Neural crest cell (in vitro differentiated cells): Measurements from ENCODE around the gene HEPN1. TPM values are rescaled to one million over a fixed set of nuclear protein-coding genes. Genes with fewer than 3 reads are reported as not detected.
A peak's percentile ranks its signal among the peaks of the same experiment; 100 is the strongest.

ENCODE experiments used
- DNase-seq: peaks from one replicate; pipeline ENCODE4 v3.0.0; 2021; ENCODE audit warnings: low read depth, mixed read lengths, low spot score
- H3K27ac Mint-ChIP-seq: one replicate; pipeline ENCODE4 v1.8.0; 2021; ENCODE audit warnings: mild to moderate bottlenecking, mixed read lengths; ENCODE audit not compliant: unreplicated experiment
- H3K27me3 Mint-ChIP-seq: 2 replicates; pipeline ENCODE4 v1.8.0; 2021; ENCODE audit warnings: low read depth, mild to moderate bottlenecking, mixed read lengths
- H3K36me3 Mint-ChIP-seq: 2 replicates; pipeline ENCODE4 v1.8.0; 2021; ENCODE audit warnings: low read depth, mild to moderate bottlenecking, mixed read lengths
- H3K4me1 Mint-ChIP-seq: 2 replicates; pipeline ENCODE4 v1.8.0; 2021; ENCODE audit warnings: mixed read lengths
- H3K4me3 Mint-ChIP-seq: one replicate; pipeline ENCODE4 v1.8.0; 2021; ENCODE audit warnings: mild to moderate bottlenecking, mixed read lengths
- H3K9me3 Mint-ChIP-seq: 2 replicates; pipeline ENCODE4 v1.8.0; 2021; ENCODE audit warnings: mixed read lengths
- total RNA-seq: library from RNA; stranded (reverse); gene quantifications from 2 replicates; pipeline ENCODE4 v1.2.1, GENCODE V29; 2021
- TF ChIP-seq, protein P1 (sequence below): fragments of 200-600 bp; sonication (generic); conservative IDR thresholded peaks from 2 replicates; pipeline ENCODE4 v1.5.0; 2021; ENCODE audit warnings: antibody characterized with exemption, mild to moderate bottlenecking

The HEPN1 gene
- total RNA-seq, 1 donor from 2014 or later = not detected

DNA sequence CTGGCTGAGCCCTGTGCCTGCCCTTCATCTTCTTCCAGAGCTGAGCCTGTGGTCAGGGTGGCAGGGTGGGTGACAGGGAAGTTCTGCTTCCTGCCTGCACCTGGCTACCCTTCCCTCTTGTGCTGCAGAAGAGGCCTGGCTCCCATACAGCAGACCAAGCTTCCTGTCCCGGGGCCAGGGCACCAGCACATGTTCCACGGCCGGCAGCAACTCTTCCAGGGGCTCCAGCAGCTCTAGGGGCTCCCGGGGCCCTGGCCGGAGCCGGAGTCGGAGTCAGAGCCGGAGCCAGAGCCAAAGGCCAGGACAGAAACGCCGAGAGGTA, 38.8 kb upstream of the HEPN1 start:
- DNase-seq = no peak
- no peak overlapping the region for H3K4me3 Mint-ChIP-seq
- peaks cover 2% of the 10 kb centered on the region for H3K9me3 Mint-ChIP-seq
- TF ChIP-seq, protein P1, sequence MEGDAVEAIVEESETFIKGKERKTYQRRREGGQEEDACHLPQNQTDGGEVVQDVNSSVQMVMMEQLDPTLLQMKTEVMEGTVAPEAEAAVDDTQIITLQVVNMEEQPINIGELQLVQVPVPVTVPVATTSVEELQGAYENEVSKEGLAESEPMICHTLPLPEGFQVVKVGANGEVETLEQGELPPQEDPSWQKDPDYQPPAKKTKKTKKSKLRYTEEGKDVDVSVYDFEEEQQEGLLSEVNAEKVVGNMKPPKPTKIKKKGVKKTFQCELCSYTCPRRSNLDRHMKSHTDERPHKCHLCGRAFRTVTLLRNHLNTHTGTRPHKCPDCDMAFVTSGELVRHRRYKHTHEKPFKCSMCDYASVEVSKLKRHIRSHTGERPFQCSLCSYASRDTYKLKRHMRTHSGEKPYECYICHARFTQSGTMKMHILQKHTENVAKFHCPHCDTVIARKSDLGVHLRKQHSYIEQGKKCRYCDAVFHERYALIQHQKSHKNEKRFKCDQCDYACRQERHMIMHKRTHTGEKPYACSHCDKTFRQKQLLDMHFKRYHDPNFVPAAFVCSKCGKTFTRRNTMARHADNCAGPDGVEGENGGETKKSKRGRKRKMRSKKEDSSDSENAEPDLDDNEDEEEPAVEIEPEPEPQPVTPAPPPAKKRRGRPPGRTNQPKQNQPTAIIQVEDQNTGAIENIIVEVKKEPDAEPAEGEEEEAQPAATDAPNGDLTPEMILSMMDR = no peak
- no peaks in the 10 kb centered on the region for H3K36me3 Mint-ChIP-seq
- peaks cover 17% of the 10 kb centered on the region for H3K27me3 Mint-ChIP-seq
- no peak overlapping the region for H3K27ac Mint-ChIP-seq
- H3K4me1 Mint-ChIP-seq = peaks cover 31% of the 10 kb centered on the region

DNA sequence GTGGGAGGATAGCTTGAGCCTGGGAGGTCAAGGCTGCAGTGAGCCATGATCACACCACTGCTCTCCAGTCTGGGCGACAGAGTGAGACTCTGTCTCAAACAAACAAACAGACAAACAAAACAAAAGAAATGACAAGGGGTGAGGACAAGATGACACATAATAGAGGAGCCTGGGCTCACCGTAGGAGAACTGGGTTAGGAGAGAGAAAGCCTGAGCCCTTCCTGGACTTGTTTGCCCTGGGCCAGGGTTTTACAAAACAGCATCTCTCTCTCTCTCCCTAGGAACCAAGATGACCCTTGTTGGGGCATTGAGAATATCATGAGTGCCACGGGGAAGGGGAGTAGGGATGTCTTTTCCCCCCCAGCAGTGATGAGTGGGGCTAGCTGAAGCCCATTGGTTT, 38.1 kb upstream of the HEPN1 start:
- Mint-ChIP-seq H3K27ac (peak overlapping the region; percentile 62), H3K4me1 (peaks cover 31% of the 10 kb centered on the region), H3K36me3 (no peaks in the 10 kb centered on the region), H3K4me3 (peak overlapping the region; percentile 23), H3K27me3 (peaks cover 12% of the 10 kb centered on the region), H3K9me3 (peaks cover 2% of the 10 kb centered on the region)
- TF ChIP-seq, protein P1 = no peak
- no peak for DNase-seq

DNA sequence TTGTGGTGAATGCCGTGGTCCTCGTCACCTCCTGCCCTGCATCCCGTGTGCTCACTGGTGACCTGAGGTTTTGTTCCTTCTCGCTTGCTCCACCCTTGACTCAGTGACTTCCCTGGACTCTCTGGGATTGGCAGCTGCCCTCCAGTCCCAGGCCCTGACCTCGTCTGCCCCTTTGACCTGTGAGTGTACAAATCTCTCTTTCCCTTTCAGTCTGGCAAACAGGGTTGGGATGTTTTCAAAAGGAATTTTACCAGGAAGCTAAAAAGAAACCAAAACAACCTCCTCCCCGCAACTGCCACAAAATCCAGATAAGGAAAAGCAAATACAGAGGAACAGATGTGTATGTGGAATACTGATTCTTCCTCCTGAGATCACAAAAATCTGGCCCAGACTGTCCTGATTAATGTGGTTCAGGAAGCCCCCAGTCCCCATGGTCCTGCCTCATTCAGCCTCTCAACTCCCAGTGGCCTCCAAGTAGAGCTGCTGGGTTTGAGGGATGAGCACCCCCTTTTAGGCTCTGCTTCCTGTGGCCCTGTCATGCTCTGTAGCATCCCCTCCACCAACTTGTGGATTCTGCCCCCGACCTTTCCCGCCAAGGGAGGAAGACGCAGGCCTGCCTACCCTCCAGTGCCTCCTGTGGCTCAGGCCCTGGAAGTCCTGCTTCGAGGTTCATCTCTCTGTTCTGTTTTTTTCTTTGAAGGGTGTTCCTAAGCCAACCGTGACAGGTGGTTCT, 36.5 kb upstream of the HEPN1 start:
- Mint-ChIP-seq H3K27me3 (peaks cover 9% of the 10 kb centered on the region), H3K9me3 (peaks cover 2% of the 10 kb centered on the region), H3K4me3 (no peak overlapping the region), H3K4me1 (peaks cover 20% of the 10 kb centered on the region), H3K27ac (no peak overlapping the region), H3K36me3 (no peaks in the 10 kb centered on the region)
- no peak for DNase-seq
- TF ChIP-seq, protein P1 = no peak

DNA sequence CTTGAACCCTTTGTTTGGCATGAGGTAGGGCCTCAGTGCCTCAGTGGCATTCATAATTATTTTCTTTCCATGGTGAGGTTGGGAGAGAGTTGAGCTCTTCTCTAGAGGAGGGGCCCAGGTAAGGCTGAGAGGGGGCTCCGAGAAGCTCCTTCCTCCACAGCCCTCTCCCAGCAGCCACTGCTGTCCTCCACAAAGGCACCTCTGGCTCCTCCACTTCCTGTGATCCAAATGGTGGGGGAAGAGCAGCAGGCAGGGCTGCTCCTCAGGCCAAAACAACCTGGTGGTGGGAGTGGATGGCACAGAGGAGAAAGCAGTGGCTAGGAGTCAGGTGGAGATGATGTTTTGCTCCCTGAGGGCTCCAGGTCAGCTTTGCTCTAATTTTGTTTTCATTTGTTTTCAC, 34.7 kb upstream of the HEPN1 start:
- Mint-ChIP-seq H3K27me3 (peaks cover 14% of the 10 kb centered on the region), H3K27ac (no peak overlapping the region), H3K36me3 (no peaks in the 10 kb centered on the region), H3K9me3 (peaks cover 2% of the 10 kb centered on the region), H3K4me3 (no peak overlapping the region), H3K4me1 (peaks cover 20% of the 10 kb centered on the region)
- no peak for DNase-seq
- TF ChIP-seq, protein P1 = no peak

DNA sequence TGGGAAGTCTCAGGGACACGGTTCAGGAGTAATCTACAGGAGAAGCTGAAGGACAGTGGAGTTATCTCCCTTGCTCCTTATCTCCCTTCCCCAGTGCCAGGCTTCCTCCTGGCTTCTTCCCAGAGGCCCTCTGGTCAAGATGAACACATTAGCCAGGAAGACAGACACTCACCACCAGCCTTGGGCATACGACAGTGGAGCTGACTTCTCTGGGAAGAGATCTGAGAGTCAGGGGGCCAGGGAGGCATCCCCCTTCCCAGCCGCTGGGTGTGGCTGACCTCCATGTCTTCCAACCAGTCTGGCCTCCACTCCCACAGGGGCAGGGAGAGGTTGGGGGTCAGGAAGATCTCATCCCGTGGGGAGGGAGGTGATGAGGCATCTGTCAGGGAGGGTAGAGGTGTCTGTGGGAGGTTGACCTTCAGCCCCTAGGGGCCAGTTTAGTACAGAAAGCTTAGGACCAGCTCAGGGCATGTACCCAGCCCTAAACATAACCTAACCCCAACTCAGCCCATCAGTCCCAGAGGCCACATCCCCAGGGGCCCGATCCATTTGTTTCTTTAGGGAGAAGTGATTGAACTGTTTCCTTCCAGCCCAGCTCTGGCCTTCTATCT, 34.1 kb upstream of the HEPN1 start:
- TF ChIP-seq, protein P1 = no peak
- H3K27me3 Mint-ChIP-seq = peaks cover 18% of the 10 kb centered on the region
- no peak for DNase-seq
- H3K36me3 Mint-ChIP-seq = no peaks in the 10 kb centered on the region
- H3K27ac Mint-ChIP-seq = no peak overlapping the region
- H3K4me3 Mint-ChIP-seq = no peak overlapping the region
- peaks cover 20% of the 10 kb centered on the region for H3K4me1 Mint-ChIP-seq
- peaks cover 2% of the 10 kb centered on the region for H3K9me3 Mint-ChIP-seq
